Measurements from ENCODE around the gene UNKL. TPM values are rescaled to one million over a fixed set of nuclear protein-coding genes. Genes with fewer than 3 reads are reported as not detected.

Gene UNKL
- total RNA-seq, 1 donor from 2014 or later: 31.5 TPM

- Mint-ChIP-seq H3K4me1 (ENCODE audit: low read depth) (peaks cover 6% of the 10 kb centered on the region), H3K36me3 (ENCODE audit: insufficient read depth) (no peaks in the 10 kb centered on the region), H3K9me3 (ENCODE audit: low read depth) (no peaks in the 10 kb centered on the region), H3K27ac (peak overlapping the region; percentile 67), H3K27me3 (no peaks in the 10 kb centered on the region), H3K4me3 (ENCODE audit: low read depth) (peak overlapping the region; percentile 70)
- DNase-seq (ENCODE audit: low spot score, unreplicated experiment): no peak
- TF ChIP-seq, protein P1, sequence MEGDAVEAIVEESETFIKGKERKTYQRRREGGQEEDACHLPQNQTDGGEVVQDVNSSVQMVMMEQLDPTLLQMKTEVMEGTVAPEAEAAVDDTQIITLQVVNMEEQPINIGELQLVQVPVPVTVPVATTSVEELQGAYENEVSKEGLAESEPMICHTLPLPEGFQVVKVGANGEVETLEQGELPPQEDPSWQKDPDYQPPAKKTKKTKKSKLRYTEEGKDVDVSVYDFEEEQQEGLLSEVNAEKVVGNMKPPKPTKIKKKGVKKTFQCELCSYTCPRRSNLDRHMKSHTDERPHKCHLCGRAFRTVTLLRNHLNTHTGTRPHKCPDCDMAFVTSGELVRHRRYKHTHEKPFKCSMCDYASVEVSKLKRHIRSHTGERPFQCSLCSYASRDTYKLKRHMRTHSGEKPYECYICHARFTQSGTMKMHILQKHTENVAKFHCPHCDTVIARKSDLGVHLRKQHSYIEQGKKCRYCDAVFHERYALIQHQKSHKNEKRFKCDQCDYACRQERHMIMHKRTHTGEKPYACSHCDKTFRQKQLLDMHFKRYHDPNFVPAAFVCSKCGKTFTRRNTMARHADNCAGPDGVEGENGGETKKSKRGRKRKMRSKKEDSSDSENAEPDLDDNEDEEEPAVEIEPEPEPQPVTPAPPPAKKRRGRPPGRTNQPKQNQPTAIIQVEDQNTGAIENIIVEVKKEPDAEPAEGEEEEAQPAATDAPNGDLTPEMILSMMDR (IDR thresholded peaks at IDR 0.05; ENCODE audit: unreplicated experiment): no peak
These were observed 70.9 kb downstream of the UNKL start for GRCh38 chr16:1343428-1344242.

GRCh38 chr16:1342526-1343427 lies 71.7 kb downstream of the UNKL start:
- DNase-seq (ENCODE audit: low spot score, unreplicated experiment): peak; percentile 95
- Mint-ChIP-seq H3K36me3 (ENCODE audit: insufficient read depth) (no peaks in the 10 kb centered on the region), H3K27me3 (no peaks in the 10 kb centered on the region), H3K9me3 (ENCODE audit: low read depth) (no peaks in the 10 kb centered on the region), H3K4me1 (ENCODE audit: low read depth) (peaks cover 6% of the 10 kb centered on the region), H3K4me3 (ENCODE audit: low read depth) (peak overlapping the region; percentile 70), H3K27ac (peak overlapping the region; percentile 67)
- TF ChIP-seq, protein P1 (IDR thresholded peaks at IDR 0.05; ENCODE audit: unreplicated experiment): no peak

DNA sequence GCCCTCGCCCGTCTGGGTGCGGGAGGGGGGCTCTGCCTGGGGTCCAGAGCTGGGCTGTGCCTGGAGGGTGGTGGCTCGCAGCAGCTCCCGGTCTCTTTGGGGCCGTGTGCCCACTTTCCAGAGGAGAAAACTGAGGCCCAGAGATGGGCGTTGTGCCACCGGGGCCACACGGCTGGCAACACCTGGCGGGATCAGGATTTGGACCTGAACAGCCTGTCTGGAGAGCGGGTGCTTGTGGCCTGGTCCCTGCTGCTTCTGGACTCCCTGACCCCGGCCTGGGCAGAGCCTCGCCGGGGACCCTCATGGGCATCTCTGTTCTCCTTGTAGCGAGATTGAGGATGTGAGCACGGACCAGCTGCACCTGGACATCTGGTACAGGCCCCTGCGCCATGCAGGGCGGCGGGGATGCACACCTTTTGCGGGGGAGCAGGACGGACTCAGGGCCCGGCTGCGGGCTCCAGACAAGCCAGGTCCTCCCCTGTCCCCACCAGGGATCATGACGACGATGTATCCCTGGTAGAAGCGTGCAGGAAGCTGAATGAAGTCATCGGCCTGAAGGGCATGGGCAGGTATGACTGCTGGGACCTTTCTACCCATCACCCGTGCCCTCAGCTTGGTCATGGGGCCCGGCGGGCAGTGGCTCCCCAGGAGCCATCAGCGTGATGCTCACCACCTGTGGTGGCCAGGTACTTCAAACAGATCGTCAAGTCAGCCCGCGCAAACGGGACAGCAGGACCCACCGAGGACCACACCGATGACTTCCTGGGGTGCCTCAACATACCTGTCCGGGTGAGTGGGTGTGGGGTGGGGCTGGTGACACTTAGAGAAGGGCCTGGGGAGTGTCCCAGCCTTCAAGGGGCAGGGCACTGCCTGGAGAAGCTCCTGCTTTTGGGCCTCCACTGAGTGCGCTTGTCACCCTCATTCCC lies 72.7 kb downstream of the UNKL start:
- no peak for DNase-seq (ENCODE audit: low spot score, unreplicated experiment)
- peaks cover 6% of the 10 kb centered on the region for H3K4me1 Mint-ChIP-seq (ENCODE audit: low read depth)
- H3K27ac Mint-ChIP-seq: no peak overlapping the region
- TF ChIP-seq, protein P1 (IDR thresholded peaks at IDR 0.05; ENCODE audit: unreplicated experiment): no peak
- H3K9me3 Mint-ChIP-seq (ENCODE audit: low read depth): no peaks in the 10 kb centered on the region
- peaks cover under 1% of the 10 kb centered on the region for H3K27me3 Mint-ChIP-seq
- no peaks in the 10 kb centered on the region for H3K36me3 Mint-ChIP-seq (ENCODE audit: insufficient read depth)
- no peak overlapping the region for H3K4me3 Mint-ChIP-seq (ENCODE audit: low read depth)

DNA sequence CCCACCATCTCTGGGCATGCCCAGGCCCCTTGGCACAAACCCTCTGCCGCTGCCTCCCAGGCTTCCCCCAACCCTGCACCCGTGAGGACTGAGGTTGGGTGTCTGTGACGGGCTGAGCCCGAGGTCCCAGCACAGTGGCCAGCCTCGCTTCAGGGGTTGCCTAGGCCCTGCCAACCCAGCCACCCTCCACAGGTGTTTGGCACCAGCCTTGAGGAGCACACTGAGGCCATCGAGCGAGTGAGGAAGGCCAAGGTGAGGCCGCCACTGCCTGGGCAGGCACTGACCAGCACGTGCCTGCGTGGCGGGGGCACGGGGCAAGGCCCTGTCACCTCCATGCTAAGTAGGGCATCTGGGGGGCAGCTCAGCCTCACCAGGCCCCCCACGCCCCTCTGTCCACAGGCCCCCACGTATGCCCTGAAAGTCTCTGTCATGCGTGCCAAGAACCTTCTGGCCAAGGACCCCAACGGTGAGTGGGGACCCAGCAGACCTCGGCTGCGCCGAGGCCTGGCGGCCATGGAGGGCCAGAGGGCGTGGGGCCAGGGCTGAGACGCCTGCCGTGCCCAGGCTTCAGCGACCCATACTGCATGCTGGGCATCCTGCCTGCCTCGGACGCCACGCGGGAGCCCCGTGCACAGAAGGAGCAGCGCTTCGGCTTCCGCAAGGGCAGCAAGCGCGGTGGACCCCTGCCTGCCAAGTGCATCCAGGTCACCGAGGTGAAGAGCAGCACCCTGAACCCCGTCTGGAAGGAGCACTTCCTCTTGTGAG lies 73.6 kb downstream of the UNKL start:
- Mint-ChIP-seq H3K4me3 (ENCODE audit: low read depth) (no peak overlapping the region), H3K36me3 (ENCODE audit: insufficient read depth) (no peaks in the 10 kb centered on the region), H3K27ac (no peak overlapping the region), H3K27me3 (peaks cover 9% of the 10 kb centered on the region), H3K4me1 (ENCODE audit: low read depth) (peaks cover 6% of the 10 kb centered on the region), H3K9me3 (ENCODE audit: low read depth) (no peaks in the 10 kb centered on the region)
- TF ChIP-seq, protein P1 (IDR thresholded peaks at IDR 0.05; ENCODE audit: unreplicated experiment): no peak
- no peak for DNase-seq (ENCODE audit: low spot score, unreplicated experiment)
